ENCODE data around the gene TAF15.

DNA sequence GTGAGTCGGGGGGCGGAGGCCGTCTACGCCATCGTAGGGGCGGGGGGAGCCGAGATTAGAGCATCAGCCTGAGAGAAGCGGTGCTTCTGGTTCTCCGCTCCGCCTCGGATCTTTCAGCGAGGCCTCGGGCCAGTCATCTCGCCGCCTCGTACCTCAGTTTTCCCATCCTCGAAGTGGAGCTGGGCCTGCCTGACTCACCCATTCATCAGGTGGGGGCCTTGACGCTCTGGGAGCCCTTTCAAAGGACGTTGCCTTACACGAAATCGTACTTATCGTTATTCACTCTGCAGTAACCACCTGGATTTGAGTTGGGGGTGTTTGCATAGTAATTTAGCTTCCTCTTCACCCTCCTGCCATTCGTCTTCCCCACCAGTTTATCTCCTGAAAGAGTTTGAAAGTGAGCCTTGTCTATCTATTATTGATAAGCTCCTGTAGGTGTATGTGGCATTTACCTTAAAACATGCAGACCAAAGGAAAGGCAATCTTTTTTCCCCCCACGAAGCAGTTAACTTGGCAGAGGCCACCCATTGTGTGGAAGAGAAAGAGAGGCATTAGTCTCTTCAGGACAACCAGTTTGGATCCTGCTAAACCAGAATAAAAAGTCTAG lies 674 bp downstream of the TAF15 start:
- TF ChIP-seq EZH2phosphoT487 (IDR thresholded peaks at IDR 0.05; ENCODE audit: low read length), result no peak
- TF ChIP-seq, protein P1, sequence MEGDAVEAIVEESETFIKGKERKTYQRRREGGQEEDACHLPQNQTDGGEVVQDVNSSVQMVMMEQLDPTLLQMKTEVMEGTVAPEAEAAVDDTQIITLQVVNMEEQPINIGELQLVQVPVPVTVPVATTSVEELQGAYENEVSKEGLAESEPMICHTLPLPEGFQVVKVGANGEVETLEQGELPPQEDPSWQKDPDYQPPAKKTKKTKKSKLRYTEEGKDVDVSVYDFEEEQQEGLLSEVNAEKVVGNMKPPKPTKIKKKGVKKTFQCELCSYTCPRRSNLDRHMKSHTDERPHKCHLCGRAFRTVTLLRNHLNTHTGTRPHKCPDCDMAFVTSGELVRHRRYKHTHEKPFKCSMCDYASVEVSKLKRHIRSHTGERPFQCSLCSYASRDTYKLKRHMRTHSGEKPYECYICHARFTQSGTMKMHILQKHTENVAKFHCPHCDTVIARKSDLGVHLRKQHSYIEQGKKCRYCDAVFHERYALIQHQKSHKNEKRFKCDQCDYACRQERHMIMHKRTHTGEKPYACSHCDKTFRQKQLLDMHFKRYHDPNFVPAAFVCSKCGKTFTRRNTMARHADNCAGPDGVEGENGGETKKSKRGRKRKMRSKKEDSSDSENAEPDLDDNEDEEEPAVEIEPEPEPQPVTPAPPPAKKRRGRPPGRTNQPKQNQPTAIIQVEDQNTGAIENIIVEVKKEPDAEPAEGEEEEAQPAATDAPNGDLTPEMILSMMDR (IDR thresholded peaks at IDR 0.05; ENCODE audit: low read length), result no peak

Data from MM.1S (cell line).